H9 (cell line): Measurements from ENCODE around the gene MYO15A. TPM values are rescaled to one million over a fixed set of nuclear protein-coding genes. Genes with fewer than 3 reads are reported as not detected.

Source experiments
- DNase-seq: peaks from one replicate; pipeline ENCODE4 v3.0.0-alpha.2; 2017
- H2AFZ ChIP-seq: one replicate; pipeline ENCODE4 v1.6.1; 2013; ENCODE audit warnings: mild to moderate bottlenecking, low read length, control low read depth, moderate library complexity
- H2AK5ac ChIP-seq: 2 replicates; pipeline ENCODE4 v1.6.1; 2013; ENCODE audit warnings: low read length, control low read depth, mixed read lengths; ENCODE audit not compliant: insufficient read length
- H2BK120ac ChIP-seq: one replicate; pipeline ENCODE4 v1.6.1; 2013; ENCODE audit warnings: low read depth, mild to moderate bottlenecking, low read length, control low read depth, inconsistent platforms; ENCODE audit not compliant: poor library complexity, severe bottlenecking
- H2BK12ac ChIP-seq: 2 replicates; pipeline ENCODE4 v1.6.1; 2013; ENCODE audit warnings: low read length, control low read depth, mixed read lengths, low read depth; ENCODE audit not compliant: insufficient read length
- H2BK15ac ChIP-seq: 2 replicates; pipeline ENCODE4 v1.6.1; 2013; ENCODE audit warnings: low read depth, low read length, control low read depth
- H2BK20ac ChIP-seq: one replicate; pipeline ENCODE4 v1.6.1; 2013; ENCODE audit warnings: low read depth, mild to moderate bottlenecking, low read length, control low read depth, inconsistent platforms; ENCODE audit not compliant: poor library complexity, severe bottlenecking
- H2BK5ac ChIP-seq: 2 replicates; pipeline ENCODE4 v1.6.1; 2013; ENCODE audit warnings: low read length, control low read depth, mixed read lengths; ENCODE audit not compliant: insufficient read length
- H3K14ac ChIP-seq: 2 replicates; pipeline ENCODE4 v1.6.1; 2013; ENCODE audit warnings: low read length, control low read depth; ENCODE audit not compliant: insufficient read depth
- H3K18ac ChIP-seq: 2 replicates; pipeline ENCODE4 v1.6.1; 2013; ENCODE audit warnings: low read depth, mild to moderate bottlenecking, mixed read lengths, low read length, control low read depth; ENCODE audit not compliant: insufficient read length
- H3K23ac ChIP-seq: 2 replicates; pipeline ENCODE4 v1.6.1; 2013; ENCODE audit warnings: low read length, control low read depth, mixed read lengths, low read depth; ENCODE audit not compliant: insufficient read length
- H3K23me2 ChIP-seq: 2 replicates; pipeline ENCODE4 v1.6.1; 2013; ENCODE audit warnings: low read depth, mild to moderate bottlenecking, mixed read lengths, low read length, control low read depth; ENCODE audit not compliant: insufficient read length, poor library complexity, severe bottlenecking
- H3K27ac ChIP-seq: 2 replicates; pipeline ENCODE4 v1.5.1; 2013; ENCODE audit warnings: low read length, control low read depth, mixed read lengths, low read depth; ENCODE audit not compliant: insufficient read length
- H3K27me3 ChIP-seq: 2 replicates; pipeline ENCODE4 v1.6.1; 2013; ENCODE audit warnings: low read length, control low read depth, inconsistent platforms; ENCODE audit not compliant: insufficient read depth
- H3K4ac ChIP-seq: 2 replicates; pipeline ENCODE4 v1.6.1; 2013; ENCODE audit warnings: low read depth, mild to moderate bottlenecking, control low read depth, inconsistent platforms, low read length, moderate library complexity
- H3K4me1 ChIP-seq: 2 replicates; pipeline ENCODE4 v1.6.1; 2013; ENCODE audit warnings: low read length, control low read depth, inconsistent platforms; ENCODE audit not compliant: insufficient read depth
- H3K4me2 ChIP-seq: 2 replicates; pipeline ENCODE4 v1.6.1; 2013; ENCODE audit warnings: low read length, control low read depth, mixed read lengths; ENCODE audit not compliant: insufficient read length, insufficient read depth
- H3K56ac ChIP-seq: 2 replicates; pipeline ENCODE4 v1.6.1; 2013; ENCODE audit warnings: low read depth, mild to moderate bottlenecking, mixed read lengths, low read length, control low read depth; ENCODE audit not compliant: insufficient read length
- H3K79me1 ChIP-seq: 2 replicates; pipeline ENCODE4 v1.6.1; 2013; ENCODE audit warnings: low read depth, mild to moderate bottlenecking, moderate library complexity, low read length, control low read depth, inconsistent platforms; ENCODE audit not compliant: insufficient read depth, poor library complexity, severe bottlenecking
- H3K79me2 ChIP-seq: 2 replicates; pipeline ENCODE4 v1.6.1; 2013; ENCODE audit warnings: low read length, control low read depth, inconsistent platforms; ENCODE audit not compliant: insufficient read depth
- H3K9ac ChIP-seq: 2 replicates; pipeline ENCODE4 v1.6.1; 2013; ENCODE audit warnings: low read length, control low read depth, mixed read lengths; ENCODE audit not compliant: insufficient read length; ENCODE audit errors: extremely low read depth
- H3K9me3 ChIP-seq: one replicate; pipeline ENCODE4 v1.6.1; 2013; ENCODE audit warnings: low read depth, low read length, inconsistent platforms; ENCODE audit not compliant: control insufficient read depth
- H3T11ph ChIP-seq: one replicate; pipeline ENCODE4 v1.6.1; 2013; ENCODE audit warnings: mild to moderate bottlenecking, low read length, control low read depth, inconsistent platforms
- H4K20me1 ChIP-seq: one replicate; pipeline ENCODE4 v1.6.1; 2013; ENCODE audit not compliant: control insufficient read depth, insufficient read length, insufficient read depth
- H4K5ac ChIP-seq: 2 replicates; pipeline ENCODE4 v1.6.1; 2013; ENCODE audit warnings: low read depth, mild to moderate bottlenecking, mixed read lengths, low read length, control low read depth; ENCODE audit not compliant: insufficient read length
- H4K8ac ChIP-seq: replicated peaks from 2 replicates; pipeline ENCODE4 v1.6.1; 2013; ENCODE audit warnings: low read length, control low read depth, mixed read lengths, low read depth; ENCODE audit not compliant: insufficient read length
- H4K91ac ChIP-seq: 2 replicates; pipeline ENCODE4 v1.6.1; 2013; ENCODE audit warnings: low read depth, mild to moderate bottlenecking, moderate library complexity, mixed read lengths, low read length, control low read depth; ENCODE audit not compliant: insufficient read length
- H3K27ac Mint-ChIP-seq, 3 experiments: 2 replicates in 2 of 3; 3 replicates in 1 of 3; pipeline ENCODE4 v1.8.0; 2020 to 2021; ENCODE audit warnings: mixed read lengths in 3 of 3, mild to moderate bottlenecking in 1 of 3, moderate library complexity in 1 of 3
- H3K27me3 Mint-ChIP-seq: 2 replicates; pipeline ENCODE4 v1.8.0; 2021; ENCODE audit warnings: low read depth, mild to moderate bottlenecking, moderate library complexity, mixed read lengths
- H3K36me3 Mint-ChIP-seq, 3 experiments: 2 replicates in 2 of 3; 3 replicates in 1 of 3; pipeline ENCODE4 v1.8.0; 2020 to 2021; ENCODE audit warnings: low read depth in 3 of 3, mixed read lengths in 3 of 3; ENCODE audit not compliant: insufficient read depth in 1 of 3
- H3K4me1 Mint-ChIP-seq, 2 experiments: 2 replicates each; pipeline ENCODE4 v1.8.0; 2020; ENCODE audit warnings: mixed read lengths in 2 of 2
- H3K4me3 Mint-ChIP-seq, 2 experiments: 2 replicates in 1 of 2; 3 replicates in 1 of 2; pipeline ENCODE4 v1.8.0; 2020 to 2021; ENCODE audit warnings: mild to moderate bottlenecking in 2 of 2, mixed read lengths in 2 of 2, moderate library complexity in 1 of 2
- H3K9me3 Mint-ChIP-seq, 2 experiments: 2 replicates in 1 of 2; 3 replicates in 1 of 2; pipeline ENCODE4 v1.8.0; 2020; ENCODE audit warnings: mild to moderate bottlenecking in 2 of 2, mixed read lengths in 2 of 2, moderate library complexity in 1 of 2
- CTCF ChIP-seq: fragments of 200-600 bp; sonication (generic); conservative IDR thresholded peaks from 3 replicates; pipeline ENCODE4 v1.8.0; 2021; ENCODE audit warnings: antibody characterized with exemption, mild to moderate bottlenecking
- WGBS: extraction: QIAGEN DNeasy Blood & Tissue Kit; methylation state at CpG from one replicate; pipeline ENCODE4 v1.1.7; 2013; ENCODE audit warnings: missing lambda C conversion rate, low lambda C conversion rate, mixed read lengths; ENCODE audit not compliant: insufficient read length; ENCODE audit errors: extremely low coverage; 5-methylcytosine and 5-hydroxymethylcytosine counted together
- total RNA-seq: library from RNA; stranded (reverse); gene quantifications from 2 replicates; pipeline ENCODE4 v1.2.1, GENCODE V29; 2021

The MYO15A gene
- total RNA-seq, 1 experiment from 2014 or later = 2.5 TPM

DNA sequence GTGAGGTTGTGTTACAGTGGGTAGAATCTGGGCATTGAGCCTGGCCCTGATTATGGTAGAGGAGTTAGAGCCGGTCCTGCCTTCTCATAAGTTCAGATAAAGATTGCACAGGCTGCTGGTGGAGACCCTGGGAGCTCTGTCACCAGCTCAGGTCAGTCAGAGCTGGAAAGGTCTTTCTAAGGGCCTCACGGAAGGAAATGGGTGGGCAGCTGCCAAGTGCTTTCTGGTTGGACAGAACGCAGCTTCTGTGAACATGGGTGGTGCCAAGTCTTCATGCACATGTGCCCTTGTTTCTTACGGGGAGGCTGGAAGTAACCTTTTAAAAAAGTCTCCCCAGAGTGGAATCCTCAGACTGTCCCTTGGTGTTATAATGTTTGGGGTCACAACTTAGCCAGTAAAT is 90.0 kb downstream of the MYO15A start:
- Histone ChIP-seq H3K9me3 (no peaks in the 10 kb centered on the region), H3K4me2 (no peak overlapping the region), H4K91ac (no peak overlapping the region), H3K23ac (no peak overlapping the region), H2BK20ac (no peak overlapping the region), H3T11ph (no peak overlapping the region), H2AK5ac (no peak overlapping the region), H2AFZ (no peak overlapping the region), H3K18ac (no peak overlapping the region), H4K8ac (no peak overlapping the region), H2BK5ac (no peak overlapping the region), H3K4ac (no peak overlapping the region), H3K79me1 (peaks cover 13% of the 10 kb centered on the region), H3K23me2 (no peaks in the 10 kb centered on the region), H4K20me1 (no peaks in the 10 kb centered on the region), H3K9ac (no peak overlapping the region), H2BK15ac (no peak overlapping the region), H3K79me2 (peaks cover 10% of the 10 kb centered on the region; the same call in 1 of the 2 replicates), H2BK12ac (no peak overlapping the region), H4K5ac (no peak overlapping the region), H3K4me1 (no peaks in the 10 kb centered on the region; the same call in 1 of the 2 replicates), H2BK120ac (no peak overlapping the region), H3K27me3 (no peaks in the 10 kb centered on the region), H3K14ac (no peak overlapping the region), H3K56ac (no peak overlapping the region), H3K27ac (no peak overlapping the region)
- peaks cover 21 to 25% of the 10 kb centered on the region in 2 experiments for H3K4me1 Mint-ChIP-seq
- H3K9me3 Mint-ChIP-seq = no peaks in the 10 kb centered on the region
- DNase-seq = no peak
- H3K36me3 Mint-ChIP-seq = peaks cover 26 to 70% (median 51%) of the 10 kb centered on the region in 3 experiments
- peak overlapping the region in 1 of 3 experiments; percentile 44; a peak in 1 of 7 replicates for H3K27ac Mint-ChIP-seq
- TF ChIP-seq CTCF = no peak
- WGBS = no CpG with 5 or more reads among the region's 4 CpGs
- H3K4me3 Mint-ChIP-seq = no peak overlapping the region
- H3K27me3 Mint-ChIP-seq = no peaks in the 10 kb centered on the region
